H9 (cell line): Measurements from ENCODE around the gene CDCP2. TPM values are rescaled to one million over a fixed set of nuclear protein-coding genes. Genes with fewer than 3 reads are reported as not detected.

Experiments used
- DNase-seq: peaks from one replicate; pipeline ENCODE4 v3.0.0-alpha.2; 2017
- H2AFZ ChIP-seq: one replicate; pipeline ENCODE4 v1.6.1; 2013; ENCODE audit warnings: mild to moderate bottlenecking, low read length, control low read depth, moderate library complexity
- H2AK5ac ChIP-seq: 2 replicates; pipeline ENCODE4 v1.6.1; 2013; ENCODE audit warnings: low read length, control low read depth, mixed read lengths; ENCODE audit not compliant: insufficient read length
- H2BK120ac ChIP-seq: one replicate; pipeline ENCODE4 v1.6.1; 2013; ENCODE audit warnings: low read depth, mild to moderate bottlenecking, low read length, control low read depth, inconsistent platforms; ENCODE audit not compliant: poor library complexity, severe bottlenecking
- H2BK12ac ChIP-seq: 2 replicates; pipeline ENCODE4 v1.6.1; 2013; ENCODE audit warnings: low read length, control low read depth, mixed read lengths, low read depth; ENCODE audit not compliant: insufficient read length
- H2BK15ac ChIP-seq: 2 replicates; pipeline ENCODE4 v1.6.1; 2013; ENCODE audit warnings: low read depth, low read length, control low read depth
- H2BK20ac ChIP-seq: one replicate; pipeline ENCODE4 v1.6.1; 2013; ENCODE audit warnings: low read depth, mild to moderate bottlenecking, low read length, control low read depth, inconsistent platforms; ENCODE audit not compliant: poor library complexity, severe bottlenecking
- H2BK5ac ChIP-seq: 2 replicates; pipeline ENCODE4 v1.6.1; 2013; ENCODE audit warnings: low read length, control low read depth, mixed read lengths; ENCODE audit not compliant: insufficient read length
- H3K14ac ChIP-seq: 2 replicates; pipeline ENCODE4 v1.6.1; 2013; ENCODE audit warnings: low read length, control low read depth; ENCODE audit not compliant: insufficient read depth
- H3K18ac ChIP-seq: 2 replicates; pipeline ENCODE4 v1.6.1; 2013; ENCODE audit warnings: low read depth, mild to moderate bottlenecking, mixed read lengths, low read length, control low read depth; ENCODE audit not compliant: insufficient read length
- H3K23ac ChIP-seq: 2 replicates; pipeline ENCODE4 v1.6.1; 2013; ENCODE audit warnings: low read length, control low read depth, mixed read lengths, low read depth; ENCODE audit not compliant: insufficient read length
- H3K23me2 ChIP-seq: 2 replicates; pipeline ENCODE4 v1.6.1; 2013; ENCODE audit warnings: low read depth, mild to moderate bottlenecking, mixed read lengths, low read length, control low read depth; ENCODE audit not compliant: insufficient read length, poor library complexity, severe bottlenecking
- H3K27ac ChIP-seq: 2 replicates; pipeline ENCODE4 v1.5.1; 2013; ENCODE audit warnings: low read length, control low read depth, mixed read lengths, low read depth; ENCODE audit not compliant: insufficient read length
- H3K27me3 ChIP-seq: 2 replicates; pipeline ENCODE4 v1.6.1; 2013; ENCODE audit warnings: low read length, control low read depth, inconsistent platforms; ENCODE audit not compliant: insufficient read depth
- H3K4ac ChIP-seq: 2 replicates; pipeline ENCODE4 v1.6.1; 2013; ENCODE audit warnings: low read depth, mild to moderate bottlenecking, control low read depth, inconsistent platforms, low read length, moderate library complexity
- H3K4me1 ChIP-seq: 2 replicates; pipeline ENCODE4 v1.6.1; 2013; ENCODE audit warnings: low read length, control low read depth, inconsistent platforms; ENCODE audit not compliant: insufficient read depth
- H3K4me2 ChIP-seq: 2 replicates; pipeline ENCODE4 v1.6.1; 2013; ENCODE audit warnings: low read length, control low read depth, mixed read lengths; ENCODE audit not compliant: insufficient read length, insufficient read depth
- H3K56ac ChIP-seq: 2 replicates; pipeline ENCODE4 v1.6.1; 2013; ENCODE audit warnings: low read depth, mild to moderate bottlenecking, mixed read lengths, low read length, control low read depth; ENCODE audit not compliant: insufficient read length
- H3K79me1 ChIP-seq: 2 replicates; pipeline ENCODE4 v1.6.1; 2013; ENCODE audit warnings: low read depth, mild to moderate bottlenecking, moderate library complexity, low read length, control low read depth, inconsistent platforms; ENCODE audit not compliant: insufficient read depth, poor library complexity, severe bottlenecking
- H3K79me2 ChIP-seq: 2 replicates; pipeline ENCODE4 v1.6.1; 2013; ENCODE audit warnings: low read length, control low read depth, inconsistent platforms; ENCODE audit not compliant: insufficient read depth
- H3K9ac ChIP-seq: 2 replicates; pipeline ENCODE4 v1.6.1; 2013; ENCODE audit warnings: low read length, control low read depth, mixed read lengths; ENCODE audit not compliant: insufficient read length; ENCODE audit errors: extremely low read depth
- H3K9me3 ChIP-seq: one replicate; pipeline ENCODE4 v1.6.1; 2013; ENCODE audit warnings: low read depth, low read length, inconsistent platforms; ENCODE audit not compliant: control insufficient read depth
- H3T11ph ChIP-seq: one replicate; pipeline ENCODE4 v1.6.1; 2013; ENCODE audit warnings: mild to moderate bottlenecking, low read length, control low read depth, inconsistent platforms
- H4K20me1 ChIP-seq: one replicate; pipeline ENCODE4 v1.6.1; 2013; ENCODE audit not compliant: control insufficient read depth, insufficient read length, insufficient read depth
- H4K5ac ChIP-seq: 2 replicates; pipeline ENCODE4 v1.6.1; 2013; ENCODE audit warnings: low read depth, mild to moderate bottlenecking, mixed read lengths, low read length, control low read depth; ENCODE audit not compliant: insufficient read length
- H4K8ac ChIP-seq: replicated peaks from 2 replicates; pipeline ENCODE4 v1.6.1; 2013; ENCODE audit warnings: low read length, control low read depth, mixed read lengths, low read depth; ENCODE audit not compliant: insufficient read length
- H4K91ac ChIP-seq: 2 replicates; pipeline ENCODE4 v1.6.1; 2013; ENCODE audit warnings: low read depth, mild to moderate bottlenecking, moderate library complexity, mixed read lengths, low read length, control low read depth; ENCODE audit not compliant: insufficient read length
- H3K27ac Mint-ChIP-seq, 3 experiments: 2 replicates in 2 of 3; 3 replicates in 1 of 3; pipeline ENCODE4 v1.8.0; 2020 to 2021; ENCODE audit warnings: mixed read lengths in 3 of 3, mild to moderate bottlenecking in 1 of 3, moderate library complexity in 1 of 3
- H3K27me3 Mint-ChIP-seq: 2 replicates; pipeline ENCODE4 v1.8.0; 2021; ENCODE audit warnings: low read depth, mild to moderate bottlenecking, moderate library complexity, mixed read lengths
- H3K36me3 Mint-ChIP-seq, 3 experiments: 2 replicates in 2 of 3; 3 replicates in 1 of 3; pipeline ENCODE4 v1.8.0; 2020 to 2021; ENCODE audit warnings: low read depth in 3 of 3, mixed read lengths in 3 of 3; ENCODE audit not compliant: insufficient read depth in 1 of 3
- H3K4me1 Mint-ChIP-seq, 2 experiments: 2 replicates each; pipeline ENCODE4 v1.8.0; 2020; ENCODE audit warnings: mixed read lengths in 2 of 2
- H3K4me3 Mint-ChIP-seq, 2 experiments: 2 replicates in 1 of 2; 3 replicates in 1 of 2; pipeline ENCODE4 v1.8.0; 2020 to 2021; ENCODE audit warnings: mild to moderate bottlenecking in 2 of 2, mixed read lengths in 2 of 2, moderate library complexity in 1 of 2
- H3K9me3 Mint-ChIP-seq, 2 experiments: 2 replicates in 1 of 2; 3 replicates in 1 of 2; pipeline ENCODE4 v1.8.0; 2020; ENCODE audit warnings: mild to moderate bottlenecking in 2 of 2, mixed read lengths in 2 of 2, moderate library complexity in 1 of 2
- CTCF ChIP-seq: fragments of 200-600 bp; sonication (generic); conservative IDR thresholded peaks from 3 replicates; pipeline ENCODE4 v1.8.0; 2021; ENCODE audit warnings: antibody characterized with exemption, mild to moderate bottlenecking
- WGBS: extraction: QIAGEN DNeasy Blood & Tissue Kit; methylation state at CpG from one replicate; pipeline ENCODE4 v1.1.7; 2013; ENCODE audit warnings: missing lambda C conversion rate, low lambda C conversion rate, mixed read lengths; ENCODE audit not compliant: insufficient read length; ENCODE audit errors: extremely low coverage; 5-methylcytosine and 5-hydroxymethylcytosine counted together
- total RNA-seq: library from RNA; stranded (reverse); gene quantifications from 2 replicates; pipeline ENCODE4 v1.2.1, GENCODE V29; 2021

Gene CDCP2
- total RNA-seq, 1 experiment from 2014 or later, result not detected

DNA sequence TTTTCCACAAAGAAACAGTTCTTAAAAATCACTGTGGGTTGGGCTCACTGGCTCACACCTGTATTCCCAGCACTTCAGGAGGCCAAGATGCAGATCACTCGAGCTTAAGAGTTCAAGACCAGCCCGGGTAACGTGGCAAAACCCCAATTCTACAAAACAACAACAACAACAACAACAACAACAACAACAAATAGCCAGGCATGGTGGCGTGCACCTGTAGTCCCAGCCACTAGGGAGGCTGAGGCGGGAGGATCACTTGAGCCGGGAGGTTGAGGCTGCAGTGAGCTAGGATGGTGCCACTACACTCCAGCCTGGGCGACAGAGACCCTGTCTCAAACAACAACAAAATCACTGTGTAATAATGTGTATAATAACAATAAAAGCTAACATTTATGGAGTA, 40.8 kb downstream of the CDCP2 start:
- Histone ChIP-seq H2BK5ac (no peak overlapping the region), H4K5ac (no peak overlapping the region), H3K4ac (no peak overlapping the region), H3K56ac (no peak overlapping the region), H3K18ac (no peak overlapping the region), H4K20me1 (no peaks in the 10 kb centered on the region), H3K9me3 (no peaks in the 10 kb centered on the region), H3K79me1 (no peaks in the 10 kb centered on the region), H3K79me2 (no peaks in the 10 kb centered on the region), H3K27me3 (no peaks in the 10 kb centered on the region), H3T11ph (no peak overlapping the region), H3K4me2 (no peak overlapping the region), H2AK5ac (no peak overlapping the region), H3K4me1 (no peaks in the 10 kb centered on the region), H2BK120ac (no peak overlapping the region), H4K8ac (no peak overlapping the region), H4K91ac (no peak overlapping the region), H3K27ac (no peak overlapping the region), H2BK12ac (no peak overlapping the region), H2BK15ac (no peak overlapping the region), H3K9ac (no peak overlapping the region), H3K23ac (no peak overlapping the region), H3K23me2 (no peaks in the 10 kb centered on the region), H2BK20ac (no peak overlapping the region), H2AFZ (no peak overlapping the region), H3K14ac (no peak overlapping the region)
- Mint-ChIP-seq H3K4me3 (no peak overlapping the region), H3K4me1 (peaks cover 3 to 7% of the 10 kb centered on the region in 2 experiments; a peak in 3 of 4 replicates), H3K27me3 (no peaks in the 10 kb centered on the region; the same call in 1 of the 2 replicates), H3K36me3 (no peaks in the 10 kb centered on the region), H3K27ac (peak overlapping the region in 1 of 3 experiments; percentile 28; a peak in 1 of 7 replicates), H3K9me3 (no peaks in the 10 kb centered on the region)
- no peak for TF ChIP-seq CTCF
- WGBS, result no CpG with 5 or more reads among the region's 7 CpGs
- peak; percentile 4 for DNase-seq
